HG03575 (cell line): Measurements from ENCODE around the gene PPM1E.

Source experiments
- ATAC-seq: cut with Tn5 transposase; IDR thresholded peaks from one replicate; pipeline ENCODE4 v1.9.1; 2021; ENCODE audit not compliant: unreplicated experiment, insufficient number of reproducible peaks, low FRiP score; ENCODE audit errors: extremely low read depth

PPM1E gene

DNA sequence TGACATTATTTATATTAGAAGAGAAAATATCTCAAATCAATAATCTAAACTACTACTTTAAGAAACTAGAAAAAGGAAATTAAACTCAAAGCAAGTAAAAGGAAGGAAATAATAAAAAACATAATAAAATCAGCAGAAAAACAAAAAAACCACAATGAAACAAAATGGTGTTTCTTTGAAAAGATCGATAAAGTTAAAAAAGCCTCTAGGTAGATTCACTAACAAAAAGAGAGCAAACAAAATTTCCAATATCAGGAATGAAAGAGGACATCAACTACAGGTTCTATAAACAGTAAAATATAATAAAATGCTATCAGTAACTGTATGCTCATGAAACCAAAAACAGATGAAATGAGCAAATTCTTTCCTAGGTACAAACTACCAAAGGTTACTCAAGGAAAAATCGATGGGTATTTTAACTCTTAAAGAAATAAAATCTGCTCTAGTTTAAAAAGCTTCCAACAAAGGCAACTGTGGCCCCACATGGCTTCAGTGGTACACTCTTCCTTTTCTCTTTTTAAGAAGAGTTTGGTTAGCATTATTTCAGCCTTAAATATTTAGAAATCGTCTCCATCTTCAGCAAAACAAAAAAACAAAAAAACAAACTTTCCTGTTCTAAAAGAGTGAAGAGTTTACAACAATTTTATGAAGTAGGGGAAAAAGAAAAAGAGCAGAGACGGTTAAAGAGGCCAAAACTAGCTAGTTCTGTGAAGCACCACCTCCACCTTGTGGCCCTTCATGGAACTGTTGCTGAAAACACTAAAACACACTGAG, 248.9 kb downstream of the PPM1E start:
- ATAC-seq: no peak

DNA sequence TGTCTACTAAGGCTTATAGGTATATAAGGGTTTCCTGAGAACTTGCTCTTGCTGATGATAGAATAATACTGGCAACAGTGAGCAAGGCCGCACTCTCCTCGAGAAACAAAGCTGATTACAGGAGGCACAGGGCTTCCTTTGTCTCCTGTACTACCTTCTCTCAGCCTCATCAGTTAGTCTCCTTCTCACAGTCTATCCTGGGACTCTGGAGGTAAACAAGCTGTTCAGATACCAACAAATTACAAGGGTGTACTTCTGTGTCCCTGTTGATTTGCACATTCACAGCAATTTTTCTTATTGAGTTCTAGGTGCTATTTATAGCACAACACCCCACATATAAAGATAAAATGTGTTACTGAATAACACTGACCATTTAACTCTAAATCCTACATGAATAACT, 252.3 kb downstream of the PPM1E start:
- no peak for ATAC-seq

DNA sequence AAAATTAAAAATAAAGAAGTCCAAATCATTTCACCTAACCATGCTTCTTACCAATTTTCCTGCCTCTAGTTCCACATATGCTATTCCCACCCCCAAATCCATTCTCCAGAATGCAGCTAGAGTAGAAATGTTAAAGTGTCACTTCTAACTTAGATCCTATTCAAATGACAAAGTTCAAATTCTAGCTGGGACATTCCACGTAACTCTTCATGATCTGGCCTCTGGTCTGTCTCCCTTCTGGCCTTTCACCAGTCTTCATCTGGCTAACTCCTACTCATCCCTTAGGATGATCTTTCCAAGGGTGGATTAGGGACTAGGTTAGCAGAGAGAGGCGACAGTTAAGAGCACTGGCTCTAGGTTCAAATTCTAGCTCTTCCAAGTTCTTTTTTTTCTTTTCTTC, 253.1 kb downstream of the PPM1E start:
- ATAC-seq: no peak

DNA sequence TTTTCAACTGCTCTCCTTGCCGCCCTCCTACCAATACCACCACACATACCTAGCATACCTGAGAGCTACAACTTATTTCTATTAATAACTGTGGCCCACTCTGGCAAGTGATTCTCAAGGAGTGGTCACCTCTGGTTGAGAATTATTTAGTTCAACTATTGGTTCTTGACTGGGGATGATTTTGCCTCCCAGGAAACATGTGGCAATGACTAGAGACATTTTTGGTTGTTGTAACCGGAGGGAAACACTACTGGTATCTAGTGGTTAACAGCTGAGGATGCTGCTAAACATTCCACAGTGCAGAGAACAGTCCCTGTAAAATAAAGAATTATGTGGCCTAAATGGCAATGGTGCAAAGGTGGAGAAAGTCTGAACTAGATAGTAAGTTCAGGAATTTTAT, 254.4 kb downstream of the PPM1E start:
- no peak for ATAC-seq

DNA sequence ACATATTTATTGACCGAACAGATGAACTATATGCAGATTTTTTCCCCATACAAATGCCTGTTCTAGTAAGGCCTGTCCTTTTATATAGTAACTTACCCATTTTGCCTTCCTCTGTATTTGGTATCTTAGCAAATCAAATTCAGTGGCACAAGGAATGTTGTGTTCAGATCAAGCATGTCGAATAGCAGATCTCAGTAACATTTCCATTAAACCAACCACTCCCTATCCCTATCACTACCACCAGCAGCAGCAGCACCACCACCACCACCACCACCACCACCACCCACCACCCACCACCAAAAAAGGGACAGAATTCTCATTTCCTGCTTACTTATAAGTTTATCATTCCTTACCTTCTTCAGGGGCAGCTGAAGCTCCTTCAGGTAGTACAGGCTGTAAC, 256.3 kb downstream of the PPM1E start:
- no peak for ATAC-seq

DNA sequence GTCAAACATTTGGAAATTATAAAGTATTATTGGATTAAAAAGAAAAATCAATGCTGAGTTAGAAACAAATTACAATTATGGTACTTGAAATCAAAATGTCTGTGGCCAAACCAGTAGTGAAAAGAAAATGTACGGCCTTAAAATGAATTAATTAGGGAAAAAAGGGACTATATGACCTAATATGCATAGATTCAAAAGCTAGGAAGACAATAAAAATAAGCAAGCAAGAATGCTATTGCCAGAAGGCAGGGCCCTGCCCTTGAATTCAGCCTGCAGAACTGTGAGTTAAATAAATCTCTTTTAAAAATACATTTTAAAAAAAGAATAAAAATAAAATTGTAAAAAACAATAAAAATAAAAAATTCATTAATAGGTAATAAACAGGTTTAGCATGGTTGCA, 262.4 kb downstream of the PPM1E start:
- no peak for ATAC-seq

DNA sequence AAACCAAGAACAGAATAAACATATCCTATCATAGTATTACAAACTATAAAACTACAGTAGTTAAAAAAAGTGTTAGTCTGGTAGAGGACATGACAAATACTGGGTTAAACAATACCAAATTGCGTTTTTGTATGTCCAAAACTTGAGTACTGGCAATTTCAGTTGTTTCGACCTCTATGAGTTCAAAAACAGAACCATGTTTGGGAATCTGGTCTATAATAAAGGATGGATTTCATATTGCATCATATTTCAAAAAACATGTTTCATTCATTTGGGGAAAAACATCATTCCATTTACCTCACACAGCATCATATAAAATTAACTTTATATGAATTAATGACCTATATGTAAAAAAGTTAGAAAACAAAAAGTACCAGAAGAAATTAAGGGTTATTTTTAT, 269.3 kb downstream of the PPM1E start:
- ATAC-seq: no peak

DNA sequence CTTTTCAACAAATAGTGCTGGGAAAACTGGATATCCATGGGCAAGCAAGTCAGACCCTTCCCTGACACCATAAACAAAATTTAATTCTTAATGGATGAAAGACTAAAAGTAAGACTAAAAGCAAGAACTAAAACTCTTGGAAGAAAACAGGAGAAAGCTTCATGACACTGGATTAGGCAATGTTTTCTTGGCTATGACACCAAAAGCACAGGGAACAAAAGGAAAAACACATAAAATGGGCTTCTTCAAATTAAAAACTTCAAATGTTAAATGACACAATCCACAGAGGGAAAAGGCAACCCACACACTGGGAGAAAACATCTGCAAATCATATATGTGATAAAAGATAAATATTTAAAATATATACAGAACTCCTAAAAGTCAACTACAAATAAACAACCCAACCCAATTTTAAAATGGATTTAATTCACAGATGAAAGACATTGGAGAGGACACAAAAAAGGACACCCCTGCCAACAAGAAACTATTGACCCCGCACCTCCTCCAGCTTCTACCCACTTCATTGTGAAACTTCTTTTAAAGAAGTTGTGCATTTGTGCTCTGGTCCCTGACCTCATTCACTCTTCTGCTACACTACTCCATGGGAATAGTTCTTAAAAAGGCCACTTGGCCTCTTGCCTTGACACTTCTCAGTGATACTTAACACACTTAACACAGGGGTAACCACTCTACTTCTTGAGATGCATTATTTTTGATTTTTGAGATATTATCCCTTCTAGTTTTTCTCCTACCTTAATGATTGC, 270.7 kb downstream of the PPM1E start:
- no peak for ATAC-seq

DNA sequence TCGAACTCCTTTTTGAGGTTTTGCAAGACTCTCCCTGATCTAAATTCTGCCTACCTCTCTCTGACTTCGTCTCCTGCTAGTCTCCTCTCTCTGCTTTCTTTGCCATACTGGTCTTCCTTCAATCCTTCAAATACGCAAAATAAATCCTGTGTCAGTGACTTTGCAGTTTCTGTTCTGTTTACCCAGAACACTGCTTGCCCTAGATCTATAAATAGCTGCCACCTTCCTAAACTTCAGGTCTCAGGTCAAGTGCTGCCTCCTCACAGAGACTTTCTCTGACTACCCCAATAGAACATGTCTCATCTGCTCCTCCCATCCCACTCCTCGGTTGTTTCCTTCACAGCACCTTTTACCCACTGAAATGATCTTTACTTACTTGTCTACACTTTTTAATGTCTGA, 272.1 kb downstream of the PPM1E start:
- no peak for ATAC-seq

DNA sequence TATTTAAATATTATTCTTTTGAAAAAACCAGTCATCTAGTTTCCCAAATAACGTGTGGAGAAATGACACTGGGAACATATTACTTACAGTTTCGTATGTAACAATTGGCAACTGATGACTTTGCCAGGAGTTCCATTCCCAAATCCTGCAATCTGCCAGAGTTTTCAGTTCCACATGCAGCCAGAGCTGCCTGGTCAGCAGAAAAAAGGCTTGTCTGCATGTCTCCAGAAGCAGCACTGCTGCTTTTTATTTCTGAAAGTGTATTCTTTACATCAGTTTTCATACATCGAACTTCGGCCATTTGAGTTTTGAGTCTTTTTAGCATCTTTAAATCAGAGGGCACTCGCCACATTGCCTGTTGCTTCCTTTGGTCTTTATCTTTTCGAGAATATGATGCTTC, 272.7 kb downstream of the PPM1E start:
- no peak for ATAC-seq

DNA sequence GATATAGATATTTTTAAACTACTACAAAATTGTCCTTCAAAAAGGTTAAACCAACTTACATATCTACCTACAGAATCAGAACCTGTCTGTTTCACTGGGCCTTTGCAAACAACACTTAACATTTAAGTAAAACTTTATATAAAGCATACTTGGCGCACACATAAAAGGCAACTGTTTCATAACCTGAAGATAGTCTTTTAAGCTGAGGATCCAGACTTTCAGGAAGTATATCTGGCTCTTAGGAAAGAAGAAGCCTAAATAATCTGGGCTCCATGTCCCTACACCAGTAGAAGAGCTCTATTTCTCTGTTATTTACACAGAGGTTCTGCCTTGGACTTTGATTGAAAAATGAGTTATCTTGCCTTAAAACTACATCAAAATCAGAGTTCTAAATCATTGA, 275.2 kb downstream of the PPM1E start:
- no peak for ATAC-seq
